Neural progenitor cell (in vitro differentiated cells): ENCODE results near the gene ST7L. TPM values are rescaled to one million over a fixed set of nuclear protein-coding genes. Genes with fewer than 3 reads are reported as not detected.
A peak's percentile ranks its signal among the peaks of the same experiment; 100 is the strongest.

ENCODE experiments used
- DNase-seq: peaks from one replicate; pipeline ENCODE4 v3.0.0-alpha.2; 2016; ENCODE audit warnings: low spot score
- H2AFZ ChIP-seq: fragments of 200-600 bp; sonication (generic); replicated peaks from 2 replicates; pipeline ENCODE4 v1.6.1; 2016; ENCODE audit warnings: antibody characterized with exemption
- H3F3A ChIP-seq: fragments of 200-600 bp; sonication (generic); 2 replicates; pipeline ENCODE4 v1.6.1; 2016; ENCODE audit warnings: antibody characterized with exemption, low read depth
- H3K27ac ChIP-seq: fragments of 200-600 bp; sonication (generic); 2 replicates; pipeline ENCODE4 v1.5.1; 2016; ENCODE audit warnings: mild to moderate bottlenecking
- H3K27me3 ChIP-seq: fragments of 200-600 bp; sonication (generic); 2 replicates; pipeline ENCODE4 v1.6.1; 2016; ENCODE audit warnings: mild to moderate bottlenecking, moderate library complexity
- H3K36me3 ChIP-seq: fragments of 200-600 bp; sonication (generic); 2 replicates; pipeline ENCODE4 v1.5.1; 2016
- H3K4me1 ChIP-seq: fragments of 200-600 bp; sonication (generic); 2 replicates; pipeline ENCODE4 v1.6.1; 2016; ENCODE audit warnings: mixed run types
- H3K4me2 ChIP-seq: fragments of 200-600 bp; sonication (generic); 2 replicates; pipeline ENCODE4 v1.6.1; 2016
- H3K4me3 ChIP-seq: fragments of 200-600 bp; sonication (generic); 2 replicates; pipeline ENCODE4 v1.5.1; 2016
- H3K79me2 ChIP-seq: fragments of 200-600 bp; sonication (generic); 2 replicates; pipeline ENCODE4 v1.6.1; 2016; ENCODE audit warnings: low read depth
- H3K9ac ChIP-seq: fragments of 200-600 bp; sonication (generic); 2 replicates; pipeline ENCODE4 v1.6.1; 2016
- H3K9me3 ChIP-seq: fragments of 200-600 bp; sonication (generic); 2 replicates; pipeline ENCODE4 v1.5.1; 2016; ENCODE audit warnings: low read depth
- H4K20me1 ChIP-seq: fragments of 200-600 bp; sonication (generic); 2 replicates; pipeline ENCODE4 v1.6.1; 2016; ENCODE audit warnings: low read depth
- H3K27ac Mint-ChIP-seq: 3 replicates; pipeline ENCODE4 v1.8.0; 2021; ENCODE audit warnings: mixed read lengths
- H3K27me3 Mint-ChIP-seq: 2 replicates; pipeline ENCODE4 v1.8.0; 2022; ENCODE audit warnings: low read depth, mild to moderate bottlenecking, inconsistent platforms, moderate library complexity, mixed read lengths; ENCODE audit not compliant: insufficient read depth
- H3K36me3 Mint-ChIP-seq: 3 replicates; pipeline ENCODE4 v1.8.0; 2021; ENCODE audit warnings: mixed read lengths
- H3K4me1 Mint-ChIP-seq: 3 replicates; pipeline ENCODE4 v1.8.0; 2021; ENCODE audit warnings: mixed read lengths
- H3K4me3 Mint-ChIP-seq: 3 replicates; pipeline ENCODE4 v1.8.0; 2021; ENCODE audit warnings: mild to moderate bottlenecking, moderate library complexity, mixed read lengths
- H3K9me3 Mint-ChIP-seq: 3 replicates; pipeline ENCODE4 v1.8.0; 2020; ENCODE audit warnings: mixed read lengths
- EZH2 ChIP-seq: fragments of 200-600 bp; sonication (generic); IDR thresholded peaks from 2 replicates; pipeline ENCODE4 v1.6.1; 2017; ENCODE audit warnings: antibody characterized with exemption, mild to moderate bottlenecking, moderate library complexity
- EZH2phosphoT487 ChIP-seq: fragments of 200-600 bp; sonication (generic); IDR thresholded peaks from 2 replicates; pipeline ENCODE4 v1.6.1; 2017; ENCODE audit warnings: antibody characterized with exemption
- total RNA-seq: library from RNA; depleted of rRNA; stranded (reverse); fragments of >200 nt; gene quantifications from 2 replicates; pipeline ENCODE4 v1.2.3, GENCODE V29; 2015; ENCODE audit warnings: low replicate concordance
- TF ChIP-seq, protein P1 (sequence below): fragments of 200-600 bp; sonication (generic); IDR thresholded peaks from 2 replicates; pipeline ENCODE4 v1.5.1; 2017; ENCODE audit warnings: antibody characterized with exemption, mild to moderate bottlenecking

ST7L gene
- total RNA-seq, 1 donor from 2014 or later = 26.1 TPM

DNA sequence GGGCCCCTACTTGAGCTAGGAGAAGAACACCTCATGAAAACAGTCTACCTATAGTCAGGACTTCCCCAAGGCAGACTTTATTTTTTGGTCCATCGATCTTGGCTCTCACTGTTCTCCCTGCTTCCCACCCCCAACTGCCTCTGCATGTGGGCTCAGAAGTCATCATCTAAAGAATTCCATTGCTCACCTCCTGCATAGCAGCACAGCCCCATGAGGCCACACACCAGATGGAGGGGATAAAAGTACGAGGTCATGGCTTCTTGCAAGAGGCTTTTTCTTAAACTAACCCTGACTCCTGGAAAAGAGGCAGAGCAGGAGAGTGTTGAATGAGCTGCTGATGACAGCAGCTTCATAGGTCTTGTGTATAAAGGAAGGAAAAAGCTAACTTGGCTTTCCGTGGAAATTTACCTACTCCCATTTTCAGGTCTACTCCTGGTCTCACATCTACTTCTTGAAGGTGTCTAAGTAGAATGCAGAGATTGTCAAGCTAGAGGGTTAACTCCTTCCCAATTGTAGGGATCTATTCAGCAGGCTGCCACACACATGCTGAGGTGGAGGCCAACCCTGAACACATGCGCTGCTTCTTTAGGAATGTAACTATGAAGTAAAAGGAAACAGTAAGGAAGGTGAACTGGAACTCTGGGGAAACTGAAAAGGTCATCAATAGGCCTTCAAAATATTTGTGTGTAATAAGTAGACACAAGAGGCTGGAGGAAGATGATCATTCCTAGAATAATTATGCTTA, 91.5 kb downstream of the ST7L start:
- H3K79me2 ChIP-seq = no peaks in the 10 kb centered on the region
- Mint-ChIP-seq H3K27me3 (peaks cover 5% of the 10 kb centered on the region), H3K4me3 (peak overlapping the region; percentile 26), H3K27ac (peak overlapping the region; percentile 89), H3K9me3 (no peaks in the 10 kb centered on the region), H3K36me3 (peaks cover 36% of the 10 kb centered on the region), H3K4me1 (peaks cover 90% of the 10 kb centered on the region)
- H3K9ac ChIP-seq = no peak overlapping the region
- no peak for DNase-seq
- peaks cover 32% of the 10 kb centered on the region for H3K4me1 ChIP-seq
- peaks cover 5% of the 10 kb centered on the region for H4K20me1 ChIP-seq
- H3F3A ChIP-seq = peaks cover 18% of the 10 kb centered on the region
- H3K4me3 ChIP-seq = no peak overlapping the region
- no peaks in the 10 kb centered on the region for H3K27me3 ChIP-seq
- no peaks in the 10 kb centered on the region for H3K36me3 ChIP-seq
- no peaks in the 10 kb centered on the region for H3K9me3 ChIP-seq
- TF ChIP-seq, protein P1, sequence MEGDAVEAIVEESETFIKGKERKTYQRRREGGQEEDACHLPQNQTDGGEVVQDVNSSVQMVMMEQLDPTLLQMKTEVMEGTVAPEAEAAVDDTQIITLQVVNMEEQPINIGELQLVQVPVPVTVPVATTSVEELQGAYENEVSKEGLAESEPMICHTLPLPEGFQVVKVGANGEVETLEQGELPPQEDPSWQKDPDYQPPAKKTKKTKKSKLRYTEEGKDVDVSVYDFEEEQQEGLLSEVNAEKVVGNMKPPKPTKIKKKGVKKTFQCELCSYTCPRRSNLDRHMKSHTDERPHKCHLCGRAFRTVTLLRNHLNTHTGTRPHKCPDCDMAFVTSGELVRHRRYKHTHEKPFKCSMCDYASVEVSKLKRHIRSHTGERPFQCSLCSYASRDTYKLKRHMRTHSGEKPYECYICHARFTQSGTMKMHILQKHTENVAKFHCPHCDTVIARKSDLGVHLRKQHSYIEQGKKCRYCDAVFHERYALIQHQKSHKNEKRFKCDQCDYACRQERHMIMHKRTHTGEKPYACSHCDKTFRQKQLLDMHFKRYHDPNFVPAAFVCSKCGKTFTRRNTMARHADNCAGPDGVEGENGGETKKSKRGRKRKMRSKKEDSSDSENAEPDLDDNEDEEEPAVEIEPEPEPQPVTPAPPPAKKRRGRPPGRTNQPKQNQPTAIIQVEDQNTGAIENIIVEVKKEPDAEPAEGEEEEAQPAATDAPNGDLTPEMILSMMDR = no peak
- no peak overlapping the region for H2AFZ ChIP-seq
- H3K27ac ChIP-seq = no peak overlapping the region
- peak overlapping the region; percentile 43 for H3K4me2 ChIP-seq

DNA sequence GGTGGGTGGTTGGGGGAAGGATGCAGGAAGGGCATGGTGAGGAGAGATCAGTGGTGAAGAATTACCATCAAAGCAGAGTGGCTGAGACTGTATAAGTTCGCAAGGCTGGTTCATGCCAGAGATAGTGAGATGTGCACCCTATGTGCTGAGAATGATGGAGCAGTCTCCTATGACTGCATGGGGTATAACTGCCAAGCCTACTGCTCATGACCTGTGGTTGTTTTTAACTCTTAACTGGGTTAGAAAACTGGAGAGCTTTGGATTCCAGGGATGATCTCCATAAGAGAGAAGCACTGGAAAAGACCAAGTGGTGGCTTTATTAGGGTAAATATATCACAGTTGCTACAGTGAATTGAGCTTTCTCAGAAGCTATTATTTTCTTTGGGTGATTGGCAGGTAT, 94.0 kb downstream of the ST7L start:
- Histone ChIP-seq H3K36me3 (no peaks in the 10 kb centered on the region), H3K79me2 (no peaks in the 10 kb centered on the region), H3K9me3 (no peaks in the 10 kb centered on the region), H3K4me1 (peaks cover 32% of the 10 kb centered on the region), H3K9ac (no peak overlapping the region), H3K27ac (no peak overlapping the region), H3K4me2 (no peak overlapping the region), H3K4me3 (no peak overlapping the region), H2AFZ (no peak overlapping the region), H3K27me3 (no peaks in the 10 kb centered on the region), H3F3A (peaks cover 18% of the 10 kb centered on the region), H4K20me1 (peaks cover 5% of the 10 kb centered on the region)
- Mint-ChIP-seq H3K36me3 (peaks cover 43% of the 10 kb centered on the region), H3K9me3 (no peaks in the 10 kb centered on the region), H3K27me3 (peaks cover 9% of the 10 kb centered on the region), H3K4me3 (no peak overlapping the region), H3K27ac (peak overlapping the region; percentile 69), H3K4me1 (peaks cover 79% of the 10 kb centered on the region)
- TF ChIP-seq, protein P1 = no peak
- TF ChIP-seq EZH2 (no peak), EZH2phosphoT487 (no peak)
- no peak for DNase-seq

DNA sequence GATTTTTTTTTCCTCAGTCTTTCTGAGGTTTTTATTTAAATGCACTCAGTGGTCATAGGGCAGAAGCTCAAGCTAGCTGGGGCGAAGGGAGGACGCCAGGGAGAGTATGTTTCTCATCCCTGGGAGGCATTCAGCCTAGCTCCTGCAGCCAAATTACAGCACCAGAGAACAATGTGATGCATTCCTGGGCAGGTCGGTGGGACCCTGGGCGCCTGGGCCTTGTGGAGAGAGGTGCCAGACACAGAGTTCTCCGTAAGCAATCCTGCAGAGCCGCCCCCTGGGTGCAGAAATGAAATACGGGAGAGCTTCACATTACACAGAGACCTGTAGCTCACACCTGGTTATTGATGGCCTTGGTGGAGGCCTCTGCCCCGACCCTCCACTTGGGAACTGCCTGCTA, 94.7 kb downstream of the ST7L start:
- H3K4me3 Mint-ChIP-seq = no peak overlapping the region
- Histone ChIP-seq H3K4me1 (peaks cover 32% of the 10 kb centered on the region), H3K9me3 (no peaks in the 10 kb centered on the region), H3K4me2 (peak overlapping the region; percentile 43), H3K27me3 (no peaks in the 10 kb centered on the region), H3K36me3 (no peaks in the 10 kb centered on the region), H3K27ac (no peak overlapping the region), H2AFZ (no peak overlapping the region), H3K4me3 (no peak overlapping the region), H3K79me2 (no peaks in the 10 kb centered on the region), H3K9ac (no peak overlapping the region), H3F3A (peaks cover 18% of the 10 kb centered on the region), H4K20me1 (peaks cover 5% of the 10 kb centered on the region)
- TF ChIP-seq, protein P1 = no peak
- TF ChIP-seq EZH2phosphoT487 (no peak), EZH2 (no peak)
- peaks cover 73% of the 10 kb centered on the region for H3K4me1 Mint-ChIP-seq
- peaks cover 43% of the 10 kb centered on the region for H3K36me3 Mint-ChIP-seq
- DNase-seq = peak; percentile 60
- peaks cover 9% of the 10 kb centered on the region for H3K27me3 Mint-ChIP-seq
- peak overlapping the region; percentile 69 for H3K27ac Mint-ChIP-seq
- H3K9me3 Mint-ChIP-seq = no peaks in the 10 kb centered on the region
